ENCODE measurements around the gene LPCAT2. TPM values are rescaled to one million over a fixed set of nuclear protein-coding genes. Genes with fewer than 3 reads are reported as not detected.

LPCAT2 gene
- total and polyA plus RNA-seq, 2 donors (not counting 1 experiment from before 2014, with no cell fraction given), result 0.15 to 0.59 TPM

DNA sequence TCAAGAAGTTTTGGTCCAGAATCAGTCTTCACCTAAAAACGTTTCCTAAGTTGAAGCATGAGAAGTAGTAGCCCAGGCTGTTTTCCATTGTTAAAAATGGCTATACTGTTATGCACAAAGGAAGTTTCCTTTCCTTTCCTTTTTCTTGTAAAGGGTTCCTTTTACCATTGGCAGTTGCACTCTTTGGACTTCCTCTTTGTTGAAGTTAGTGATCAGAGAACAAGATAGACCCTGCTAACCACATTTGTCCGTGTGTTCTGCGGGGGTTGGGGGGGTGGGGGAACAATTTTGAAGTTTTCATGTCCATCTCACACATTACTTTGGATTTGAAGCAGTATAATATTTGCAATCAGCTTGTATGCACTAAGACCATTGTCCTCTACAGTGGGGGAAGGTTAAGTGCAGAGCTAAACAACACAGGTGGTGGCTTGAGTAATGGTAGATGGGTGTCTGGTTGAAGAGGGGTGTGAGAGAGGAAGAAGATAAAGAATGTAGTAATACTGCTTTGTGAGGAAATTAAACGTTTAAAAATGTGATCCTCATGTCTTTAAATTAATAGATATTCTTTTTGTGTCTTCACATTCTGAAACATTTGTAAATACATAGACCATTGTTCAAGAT, 1.4 kb downstream of the LPCAT2 start:
- Histone ChIP-seq H3K4me3 (ENCODE audit: control extremely low read depth in 1 of 5, extremely low read depth in 1 of 5, insufficient read depth in 1 of 5, low read depth in 2 of 5, low read length in 4 of 5) (peak overlapping the region in 1 of 5 experiments; percentile 68), H3K4me2 (replicated peaks; ENCODE audit: low read depth, low read length, poor library complexity, severe bottlenecking) (peak overlapping the region; percentile 72), H4K20me1 (ENCODE audit: control insufficient read depth, insufficient read depth, low read length, poor library complexity, severe bottlenecking) (no peaks in the 10 kb centered on the region), H3K79me2 (ENCODE audit: control insufficient read depth, insufficient read depth, low read length) (no peaks in the 10 kb centered on the region), H3K27ac (ENCODE audit: low read length in 2 of 2) (no peak overlapping the region), H3K9me3 (ENCODE audit: control extremely low read depth in 1 of 3, control insufficient read depth in 2 of 3, insufficient read depth in 1 of 3, low read length in 2 of 3) (peaks cover 0 to 9% (median 5%) of the 10 kb centered on the region in 3 donors), H3K27me3 (replicated peaks in 1 of 4; ENCODE audit: control extremely low read depth in 1 of 4, control insufficient read depth in 3 of 4, insufficient read depth in 4 of 4, low read length in 3 of 4) (peaks cover 0 to 19% (median 4%) of the 10 kb centered on the region in 4 experiments), H3K36me3 (replicated peaks in 1 of 2; ENCODE audit: control extremely low read depth in 1 of 2, control insufficient read depth in 1 of 2, extremely low read depth in 1 of 2, insufficient read depth in 2 of 2, low read length in 1 of 2) (no peaks in the 10 kb centered on the region), H2AFZ (ENCODE audit: insufficient read depth, low read depth, low read length, poor library complexity, severe bottlenecking) (peak overlapping the region; percentile 70), H3K9ac (ENCODE audit: low read length) (peak overlapping the region; percentile 45), H3K4me1 (ENCODE audit: control insufficient read depth in 2 of 2, insufficient read depth in 2 of 2, low read length in 2 of 2) (peaks cover 13 to 15% of the 10 kb centered on the region in 2 donors)
- H3K4me1 Mint-ChIP-seq, result peaks cover 13% of the 10 kb centered on the region
- no peaks in the 10 kb centered on the region for H3K9me3 Mint-ChIP-seq (ENCODE audit: insufficient read depth)
- intact Hi-C loops (cut with micrococcal nuclease), result no loop called here
- WGBS (ENCODE audit: insufficient coverage), result 0% methylated on average over 1 of the region's 4 CpGs
- peaks cover 32% of the 10 kb centered on the region for H3K27me3 Mint-ChIP-seq
- no peak overlapping the region for H3K27ac Mint-ChIP-seq
- POLR2A ChIA-PET, result no interaction called here
- CTCF ChIA-PET, result interaction anchor here (0.7 kb wide), 1 partner anchor 18 kb away, joined by 3 read pairs; no protein-coding TSS in a partner anchor
- ATAC-seq (ENCODE audit: low read depth) (no peak), DNase-seq (no peak)
- H3K4me3 Mint-ChIP-seq, result peak overlapping the region; percentile 68
- TF ChIP-seq EZH2 (IDR thresholded peaks at IDR 0.05; ENCODE audit: borderline replicate concordance, insufficient read depth, low read depth, low read length, poor library complexity, severe bottlenecking), result no peak
- TF ChIP-seq, protein P1, sequence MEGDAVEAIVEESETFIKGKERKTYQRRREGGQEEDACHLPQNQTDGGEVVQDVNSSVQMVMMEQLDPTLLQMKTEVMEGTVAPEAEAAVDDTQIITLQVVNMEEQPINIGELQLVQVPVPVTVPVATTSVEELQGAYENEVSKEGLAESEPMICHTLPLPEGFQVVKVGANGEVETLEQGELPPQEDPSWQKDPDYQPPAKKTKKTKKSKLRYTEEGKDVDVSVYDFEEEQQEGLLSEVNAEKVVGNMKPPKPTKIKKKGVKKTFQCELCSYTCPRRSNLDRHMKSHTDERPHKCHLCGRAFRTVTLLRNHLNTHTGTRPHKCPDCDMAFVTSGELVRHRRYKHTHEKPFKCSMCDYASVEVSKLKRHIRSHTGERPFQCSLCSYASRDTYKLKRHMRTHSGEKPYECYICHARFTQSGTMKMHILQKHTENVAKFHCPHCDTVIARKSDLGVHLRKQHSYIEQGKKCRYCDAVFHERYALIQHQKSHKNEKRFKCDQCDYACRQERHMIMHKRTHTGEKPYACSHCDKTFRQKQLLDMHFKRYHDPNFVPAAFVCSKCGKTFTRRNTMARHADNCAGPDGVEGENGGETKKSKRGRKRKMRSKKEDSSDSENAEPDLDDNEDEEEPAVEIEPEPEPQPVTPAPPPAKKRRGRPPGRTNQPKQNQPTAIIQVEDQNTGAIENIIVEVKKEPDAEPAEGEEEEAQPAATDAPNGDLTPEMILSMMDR (IDR thresholded peaks at IDR 0.05), result no peak

DNA sequence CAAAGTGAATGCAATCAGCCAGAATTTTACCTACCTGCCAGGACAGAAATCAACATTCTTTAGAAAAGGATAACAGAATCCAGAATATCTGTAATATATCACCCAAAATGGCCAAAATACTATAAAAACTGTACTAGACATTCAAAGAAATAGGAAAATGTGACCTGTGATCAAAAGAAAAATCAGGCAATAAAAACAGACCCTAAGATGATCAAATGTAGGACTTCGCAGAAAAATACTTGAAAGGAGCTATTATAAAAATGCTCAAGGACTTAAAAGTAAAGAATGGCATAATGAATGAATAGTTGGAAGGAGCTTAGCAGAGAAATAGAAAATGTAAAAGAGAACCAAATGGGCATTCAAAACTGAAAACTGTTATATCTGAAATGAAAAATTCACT, 4.1 kb downstream of the LPCAT2 start:
- peaks cover 13 to 15% of the 10 kb centered on the region in 2 donors for H3K4me1 ChIP-seq (ENCODE audit: control insufficient read depth in 2 of 2, insufficient read depth in 2 of 2, low read length in 2 of 2)
- intact Hi-C loops (cut with micrococcal nuclease), result no loop called here
- peaks cover 24% of the 10 kb centered on the region for H3K27me3 Mint-ChIP-seq

More for the DNA sequence above, 4.1 kb downstream of the LPCAT2 start:
- no peak overlapping the region for H2AFZ ChIP-seq (ENCODE audit: insufficient read depth, low read depth, low read length, poor library complexity, severe bottlenecking)
- H3K27me3 ChIP-seq (replicated peaks in 1 of 4; ENCODE audit: control extremely low read depth in 1 of 4, control insufficient read depth in 3 of 4, insufficient read depth in 4 of 4, low read length in 3 of 4), result peaks cover 0 to 19% (median 4%) of the 10 kb centered on the region in 4 experiments
- no peak overlapping the region for H3K4me2 ChIP-seq (replicated peaks; ENCODE audit: low read depth, low read length, poor library complexity, severe bottlenecking)
- H4K20me1 ChIP-seq (ENCODE audit: control insufficient read depth, insufficient read depth, low read length, poor library complexity, severe bottlenecking), result no peaks in the 10 kb centered on the region
- ATAC-seq (ENCODE audit: low read depth), result no peak
- POLR2A ChIA-PET, result no interaction called here
- WGBS (ENCODE audit: insufficient coverage), result 100% methylated on average over 1 of the region's 1 CpG
- no peak for DNase-seq
- Mint-ChIP-seq H3K27ac (no peak overlapping the region), H3K9me3 (ENCODE audit: insufficient read depth) (no peaks in the 10 kb centered on the region), H3K4me1 (peaks cover 13% of the 10 kb centered on the region), H3K4me3 (no peak overlapping the region)
- no peak overlapping the region for H3K27ac ChIP-seq (ENCODE audit: low read length in 2 of 2)
- H3K9me3 ChIP-seq (ENCODE audit: control extremely low read depth in 1 of 3, control insufficient read depth in 2 of 3, insufficient read depth in 1 of 3, low read length in 2 of 3), result peaks cover 0 to 9% (median 5%) of the 10 kb centered on the region in 3 donors
- no peak overlapping the region for H3K9ac ChIP-seq (ENCODE audit: low read length)
- H3K36me3 ChIP-seq (replicated peaks in 1 of 2; ENCODE audit: control extremely low read depth in 1 of 2, control insufficient read depth in 1 of 2, extremely low read depth in 1 of 2, insufficient read depth in 2 of 2, low read length in 1 of 2), result no peaks in the 10 kb centered on the region
- no peaks in the 10 kb centered on the region for H3K79me2 ChIP-seq (ENCODE audit: control insufficient read depth, insufficient read depth, low read length)
- CTCF ChIA-PET, result interaction anchor here (0.6 to 1.1 kb wide), 2 partner anchors 13 to 48 kb away, joined by 3 read pairs; no protein-coding TSS in a partner anchor
- TF ChIP-seq EZH2 (IDR thresholded peaks at IDR 0.05; ENCODE audit: borderline replicate concordance, insufficient read depth, low read depth, low read length, poor library complexity, severe bottlenecking), result no peak
- TF ChIP-seq, protein P1 (IDR thresholded peaks at IDR 0.05), result no peak
- H3K4me3 ChIP-seq (ENCODE audit: control extremely low read depth in 1 of 5, extremely low read depth in 1 of 5, insufficient read depth in 1 of 5, low read depth in 2 of 5, low read length in 4 of 5), result no peak overlapping the region

Data from B cell (primary cell).